Sciatic nerve (tissue), 2 donors: ENCODE measurements around the gene KIAA1671. TPM values are rescaled to one million over a fixed set of nuclear protein-coding genes. Genes with fewer than 3 reads are reported as not detected.

Experiments used
- ATAC-seq: fragments of 200-7000 bp; cut with Tn5 transposase; one replicate; pipeline ENCODE4 v1.9.1; 2020; ENCODE audit warnings: mild to moderate bottlenecking, moderate library complexity
- DNase-seq: peaks from one replicate; pipeline ENCODE4 v3.0.0-alpha.2; 2020; ENCODE audit warnings: low spot score
- intact Hi-C: fragments of 100-400 bp; cut with DNase I; formaldehyde crosslinking; loops from one replicate; pipeline ENCODE4 v1.14.2; 2022
- total RNA-seq: library from RNA; stranded (reverse); fragmentation: NEBNext Ultra II Directional; extraction: Animal tissue kit (Norgen Biotek cat#: 25700); gene quantifications from one replicate; pipeline ENCODE4 v1.2.1, GENCODE V29; 2021
- donor health status: DM: no; HTN: no; CAD: no.
- donor health status: DM: no; HTN: no; CAD: no.

The KIAA1671 gene
- total RNA-seq, 1 donor from 2014 or later: 65.1 TPM

DNA sequence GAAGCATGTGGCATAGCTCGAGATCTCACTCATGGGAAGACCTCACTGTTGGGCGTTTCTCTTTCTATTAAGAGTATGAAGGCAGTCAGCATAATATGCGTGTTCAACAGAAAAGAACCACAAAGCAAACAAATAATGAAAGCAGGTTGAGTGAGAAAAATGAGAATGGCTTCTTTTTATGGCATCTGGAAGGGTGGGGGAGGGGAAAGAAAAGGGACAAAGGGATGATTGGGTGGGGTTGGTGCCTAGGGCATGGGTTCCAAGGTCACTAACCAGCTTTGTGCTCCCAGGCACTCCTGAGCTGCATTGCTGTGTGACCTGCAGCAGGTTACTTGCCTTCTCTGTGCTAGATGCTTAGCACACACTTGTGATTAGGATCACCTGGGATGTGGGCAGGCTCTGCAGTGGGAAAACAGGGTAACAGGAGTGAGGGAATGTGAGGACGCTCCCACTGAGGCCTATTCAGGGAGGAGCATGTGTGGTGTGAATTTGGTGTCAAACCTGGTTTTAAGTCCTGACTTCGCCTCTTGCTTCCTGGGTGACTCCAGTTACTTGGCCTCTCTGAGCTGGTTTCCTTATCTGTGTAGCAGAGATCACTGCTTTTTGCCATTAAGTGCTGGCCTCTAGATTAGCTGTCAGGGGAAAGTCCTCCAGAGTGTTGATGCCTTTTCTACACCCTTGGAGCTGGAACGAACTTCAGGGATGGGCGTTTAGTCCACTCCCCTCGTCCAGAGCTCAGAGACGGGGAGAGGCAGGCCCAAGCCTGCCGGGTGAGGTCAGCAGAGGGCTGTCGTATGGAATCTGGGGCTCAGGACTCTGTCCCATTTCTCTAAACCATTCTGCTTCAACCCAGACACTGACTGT, 74.8 kb downstream of the KIAA1671 start:
- ATAC-seq (peak; percentile 62), DNase-seq (no peak)
- intact Hi-C loops: no loop called here

GRCh38 chr22:25027959-25028840, 75.7 kb downstream of the KIAA1671 start:
- intact Hi-C loops: no loop called here
- DNase-seq (peak; percentile 77), ATAC-seq (peak; percentile 70)

- intact Hi-C loops: no loop called here
- DNase-seq (no peak), ATAC-seq (peak; percentile 2)
Observed at GRCh38 chr22:25028841-25029141, 76.3 kb downstream of the KIAA1671 start.

DNA sequence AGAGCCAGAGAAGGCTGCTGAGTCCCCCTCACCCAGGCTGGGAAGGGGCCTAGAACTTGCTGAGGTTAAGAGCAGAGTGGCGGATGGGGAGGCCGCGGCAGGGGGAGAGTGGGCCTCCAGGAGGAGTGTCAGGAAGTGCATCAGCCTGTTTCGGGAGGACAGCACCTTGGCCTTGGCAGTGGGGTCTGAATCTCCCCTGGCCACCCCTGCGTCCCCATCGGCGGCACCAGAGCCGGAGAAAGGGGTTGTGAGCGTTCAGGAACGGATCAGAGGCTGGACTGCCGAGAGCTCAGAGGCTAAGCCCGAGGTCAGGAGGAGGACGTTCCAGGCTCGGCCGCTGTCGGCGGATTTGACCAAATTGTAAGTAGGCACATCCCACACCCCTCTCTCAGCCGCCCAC, 76.7 kb downstream of the KIAA1671 start:
- intact Hi-C loops: no loop called here
- ATAC-seq: no peak
- no peak for DNase-seq

GRCh38 chr22:25030636-25031035, 78.1 kb downstream of the KIAA1671 start:
- ATAC-seq (no peak), DNase-seq (no peak)
- intact Hi-C loops: no loop called here

- DNase-seq (no peak), ATAC-seq (no peak)
- intact Hi-C loops: no loop called here
Observed at GRCh38 chr22:25032066-25032465, 79.5 kb downstream of the KIAA1671 start.

- DNase-seq (no peak), ATAC-seq (no peak)
- intact Hi-C loops: no loop called here
Observed at GRCh38 chr22:25035715-25036114, 83.2 kb downstream of the KIAA1671 start.

DNA sequence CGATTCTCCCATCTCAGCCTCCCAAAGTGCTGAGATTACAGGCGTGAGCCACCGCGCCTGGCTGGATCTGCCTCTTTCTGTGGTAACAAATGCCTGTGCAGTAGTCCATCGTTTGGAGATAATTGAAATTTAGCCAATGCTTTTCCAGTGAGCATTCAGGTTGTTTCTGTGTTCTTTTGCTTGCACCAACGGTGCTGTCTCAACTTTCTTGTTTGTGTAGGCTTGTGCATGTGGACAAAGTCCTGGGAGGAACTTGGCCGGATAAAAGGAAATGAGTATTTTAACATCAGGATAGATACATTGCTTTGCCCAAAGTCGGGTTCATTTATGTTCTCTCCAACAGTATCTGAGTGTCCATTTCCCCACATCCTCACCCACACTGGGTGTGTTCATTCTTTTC, 85.7 kb downstream of the KIAA1671 start:
- DNase-seq (no peak), ATAC-seq (no peak)
- intact Hi-C loops: no loop called here

DNA sequence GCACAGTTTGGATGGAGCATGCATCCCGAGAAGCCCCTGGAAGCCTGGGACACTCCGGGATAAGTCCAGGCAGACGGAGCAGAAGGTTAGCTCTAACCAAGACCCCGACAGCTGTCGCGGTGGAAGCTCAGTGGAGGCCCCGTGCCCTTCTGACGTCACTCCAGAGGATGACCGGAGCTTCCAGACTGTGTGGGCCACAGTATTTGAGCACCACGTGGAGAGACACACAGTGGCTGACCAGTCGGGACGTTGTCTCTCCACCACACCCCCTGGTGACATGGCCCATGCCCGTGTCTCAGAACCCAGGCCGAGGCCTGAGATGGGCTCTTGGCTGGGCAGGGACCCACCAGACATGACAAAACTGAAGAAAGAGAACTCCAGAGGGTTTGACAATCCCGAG, 86.3 kb downstream of the KIAA1671 start:
- DNase-seq (no peak), ATAC-seq (peak; percentile 27)
- intact Hi-C loops: no loop called here

DNA sequence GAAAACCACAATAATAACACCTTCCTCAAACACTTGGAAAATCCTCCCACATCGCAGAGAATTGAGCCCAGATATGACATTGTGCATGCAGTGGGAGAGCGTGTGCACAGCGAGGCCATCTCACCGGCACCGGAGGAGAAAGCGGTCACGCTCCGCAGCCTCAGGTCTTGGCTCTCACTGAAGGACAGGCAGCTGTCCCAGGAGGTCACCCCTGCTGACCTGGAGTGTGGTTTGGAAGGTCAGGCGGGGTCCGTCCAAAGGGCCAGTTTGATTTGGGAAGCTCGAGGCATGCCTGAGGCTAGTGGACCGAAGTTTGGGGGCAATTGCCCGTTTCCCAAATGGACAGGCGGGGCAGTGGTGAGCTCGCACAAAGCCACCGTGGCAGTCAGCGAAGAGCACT, 86.7 kb downstream of the KIAA1671 start:
- intact Hi-C loops: no loop called here
- ATAC-seq (peak; percentile 59), DNase-seq (no peak)

DNA sequence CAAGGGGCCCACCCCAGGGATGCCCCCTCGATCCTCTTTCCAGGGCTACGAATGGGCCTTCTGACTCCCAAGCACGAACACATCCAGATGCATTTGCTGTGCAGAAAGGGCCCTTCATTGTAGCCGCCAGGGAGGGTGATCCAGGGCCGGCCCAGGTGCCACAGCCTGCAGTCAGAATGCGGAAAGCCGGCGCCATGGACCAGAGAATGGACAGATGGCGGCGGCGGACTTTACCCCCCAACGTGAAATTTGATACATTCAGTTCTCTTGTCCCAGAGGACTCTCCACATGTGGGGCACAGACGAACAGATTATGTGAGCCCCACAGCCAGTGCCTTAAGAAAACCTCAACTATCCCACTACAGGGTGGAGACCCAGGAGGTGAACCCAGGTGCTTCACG, 87.2 kb downstream of the KIAA1671 start:
- no peak for DNase-seq
- intact Hi-C loops: no loop called here
- ATAC-seq: no peak

GRCh38 chr22:25045159-25045558, 92.6 kb downstream of the KIAA1671 start:
- intact Hi-C loops: no loop called here
- DNase-seq (no peak), ATAC-seq (no peak)

DNA sequence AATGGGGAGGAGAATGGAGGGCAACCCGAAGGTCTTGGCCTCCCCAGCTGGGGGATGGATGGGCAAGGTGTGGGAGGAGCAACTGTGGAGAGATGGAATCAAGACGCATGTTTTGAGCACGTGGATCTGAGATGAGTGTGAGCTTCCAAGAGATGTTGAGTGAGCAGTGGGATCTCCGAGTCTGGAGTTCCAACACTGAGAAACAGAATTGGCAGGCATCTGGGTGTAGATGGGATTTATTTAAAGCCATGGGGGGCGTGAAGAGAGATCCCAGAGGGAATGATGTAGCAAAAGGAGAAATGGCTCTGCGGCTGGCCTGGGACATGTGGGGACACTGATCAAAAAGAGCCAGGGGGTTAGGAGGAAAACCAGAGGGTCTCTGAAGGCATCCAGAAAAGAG, 95.6 kb downstream of the KIAA1671 start:
- intact Hi-C loops: no loop called here
- ATAC-seq (no peak), DNase-seq (no peak)

DNA sequence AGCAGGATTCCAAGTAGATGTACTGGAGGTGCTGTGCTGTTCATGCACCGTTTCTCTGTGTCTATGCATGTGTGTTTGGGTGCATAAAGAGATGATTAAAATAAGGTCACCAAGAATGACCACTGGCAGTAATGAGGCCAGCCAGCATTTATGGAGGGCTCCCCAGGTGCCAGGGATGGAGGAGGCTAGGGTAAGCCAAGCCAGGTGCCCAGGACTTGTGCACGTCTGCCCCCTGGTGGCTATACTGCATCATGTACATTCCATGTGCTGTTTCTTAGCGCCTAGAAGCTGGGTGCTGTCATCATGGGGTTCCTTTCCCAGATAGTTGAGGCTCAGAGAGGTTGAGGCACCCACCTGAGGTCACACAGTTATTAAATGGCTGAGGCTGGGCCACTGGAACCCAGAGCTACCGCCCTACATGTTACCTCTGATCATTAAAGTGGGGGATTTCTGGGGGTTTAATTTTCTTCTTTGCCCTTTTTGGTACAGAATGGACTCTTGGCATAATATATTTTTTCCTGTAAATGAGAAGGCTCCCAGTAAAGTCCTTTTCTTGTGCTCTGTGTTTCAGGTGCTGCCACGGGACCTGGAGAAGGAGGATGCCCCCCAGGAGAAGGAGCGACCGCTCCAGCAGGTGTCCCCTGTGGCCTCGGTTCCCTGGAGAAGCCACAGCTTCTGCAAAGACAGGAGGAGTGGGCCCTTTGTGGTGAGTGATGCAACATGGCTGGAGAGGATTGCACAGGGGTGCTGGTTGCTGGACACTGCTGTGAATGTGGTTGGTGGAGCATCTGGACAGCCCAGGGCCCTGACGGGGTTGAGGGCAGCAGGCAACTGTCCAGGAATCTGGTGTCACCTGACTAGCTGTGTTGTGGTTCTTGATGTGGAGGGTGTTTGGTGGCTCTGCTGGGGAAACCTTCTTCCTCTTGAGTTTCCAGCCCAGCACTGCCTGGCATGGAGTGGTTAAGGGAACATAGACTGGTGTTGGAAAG, 96.4 kb downstream of the KIAA1671 start:
- intact Hi-C loops: no loop called here
- ATAC-seq: peak; percentile 77
- DNase-seq: peak; percentile 82

DNA sequence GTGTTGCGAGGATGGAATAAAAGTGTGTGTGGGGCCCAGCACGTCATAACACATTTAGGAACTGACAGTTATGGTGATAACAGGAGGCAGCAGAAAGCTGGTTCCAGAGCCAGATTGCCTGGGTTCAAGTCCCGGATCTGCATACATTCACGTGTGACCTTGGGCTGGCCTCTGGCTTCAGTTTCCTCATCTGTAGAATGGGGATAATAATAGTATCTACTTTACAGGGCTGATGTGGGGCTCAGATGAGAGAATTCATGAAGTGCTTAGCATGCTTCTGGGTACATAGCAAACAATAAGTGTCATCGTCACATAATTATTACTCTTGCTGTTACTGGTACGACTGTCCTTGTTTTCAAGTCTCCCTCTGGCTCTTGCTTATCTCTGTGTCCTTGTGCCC, 97.3 kb downstream of the KIAA1671 start:
- ATAC-seq (no peak), DNase-seq (no peak)
- intact Hi-C loops: loop anchor here (5.0 kb wide), 1 partner anchor 97 kb away; the partner anchor contains the start of gene KIAA1671

GRCh38 chr22:25050566-25050965, 98.0 kb downstream of the KIAA1671 start:
- DNase-seq (no peak), ATAC-seq (no peak)
- intact Hi-C loops: loop anchor here (5.0 kb wide), 1 partner anchor 98 kb away; the partner anchor contains the start of gene KIAA1671

DNA sequence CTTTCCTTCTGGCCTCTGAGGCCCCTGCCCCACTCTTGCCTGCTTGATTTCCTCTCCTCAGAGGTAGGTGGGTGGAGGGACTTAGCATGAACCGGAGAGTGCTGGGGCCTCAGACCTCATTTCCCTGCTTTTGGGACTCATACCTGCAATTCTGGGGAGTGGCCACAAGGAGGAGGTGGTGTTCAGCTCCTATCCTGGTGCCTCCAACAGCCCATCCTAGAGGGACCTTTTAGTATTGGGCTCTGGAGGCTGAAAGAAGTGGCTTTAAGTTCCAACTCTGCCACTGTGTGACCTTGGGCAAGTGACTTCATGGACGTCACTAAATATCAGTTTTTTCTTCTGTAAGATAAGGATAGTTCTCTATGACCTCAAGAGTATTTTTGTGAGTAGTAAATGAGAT, 98.6 kb downstream of the KIAA1671 start:
- intact Hi-C loops: loop anchor here (5.0 kb wide), 1 partner anchor 99 kb away; the partner anchor contains the start of gene KIAA1671
- DNase-seq: no peak
- ATAC-seq: no peak

DNA sequence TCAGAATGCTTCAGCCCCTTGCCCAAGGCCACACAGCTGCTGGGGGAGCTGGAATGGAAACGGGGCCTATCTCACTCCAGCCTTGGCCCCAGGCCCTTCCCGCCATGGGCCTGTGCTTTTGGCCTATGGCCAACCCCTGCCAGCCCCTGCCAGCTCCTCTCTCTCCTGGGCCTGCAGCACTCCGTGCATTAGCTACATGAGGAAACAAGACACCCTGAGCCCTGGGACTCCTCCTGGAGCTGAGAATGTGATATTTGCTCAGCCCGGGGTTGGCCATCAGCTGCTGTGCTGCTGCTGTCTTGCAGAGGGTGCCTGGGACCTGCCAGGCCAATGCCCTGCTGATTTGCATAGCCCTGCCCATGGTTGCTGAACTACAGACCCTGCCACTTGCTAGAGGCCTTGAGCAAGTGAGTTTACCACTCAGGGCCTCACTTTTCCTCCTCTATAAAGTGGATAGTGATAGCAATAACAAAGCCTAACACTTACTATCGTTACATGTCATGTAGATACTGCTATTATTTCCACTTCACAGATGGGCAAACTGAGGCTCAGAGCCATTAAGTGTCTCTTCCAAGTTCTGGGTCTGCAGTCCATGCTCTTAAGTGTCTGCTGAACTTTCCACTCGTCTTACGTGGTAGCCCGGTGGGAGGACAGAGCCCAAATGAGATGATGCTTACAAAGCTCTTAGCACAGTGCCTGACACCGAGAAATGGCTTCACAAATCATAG, 99.6 kb downstream of the KIAA1671 start:
- DNase-seq (no peak), ATAC-seq (no peak)
- intact Hi-C loops: loop anchor here (5.0 kb wide), 1 partner anchor 100 kb away; the partner anchor contains the start of gene KIAA1671
